Testis (tissue), 3 donors: ENCODE results near the gene RANBP3. TPM values are rescaled to one million over a fixed set of nuclear protein-coding genes. Genes with fewer than 3 reads are reported as not detected.

ENCODE experiments used
- DNase-seq: peaks from one replicate; pipeline ENCODE4 v3.0.0-alpha.2; 2019
- H3K27ac ChIP-seq, 2 donors: fragments of 200-600 bp; sonication (generic); one replicate each; pipeline ENCODE4 v1.5.1; 2019
- H3K27me3 ChIP-seq: fragments of 200-600 bp; sonication (generic); one replicate; pipeline ENCODE4 v1.5.1; 2019
- H3K36me3 ChIP-seq: fragments of 200-600 bp; sonication (generic); one replicate; pipeline ENCODE4 v1.5.1; 2017; ENCODE audit warnings: low read depth; ENCODE audit errors: missing control alignments
- H3K4me1 ChIP-seq: fragments of 200-600 bp; sonication (generic); one replicate; pipeline ENCODE4 v1.5.1; 2019
- H3K4me3 ChIP-seq, 2 donors: fragments of 200-600 bp; sonication (generic); one replicate each; pipeline ENCODE4 v1.5.1; 2017 to 2019
- H3K9me3 ChIP-seq: fragments of 200-600 bp; sonication (generic); one replicate; pipeline ENCODE4 v1.5.1; 2017
- POLR2A ChIP-seq: fragments of 450-650 bp; IDR thresholded peaks from one replicate; pipeline ENCODE4 v1.6.1; 2017; ENCODE audit warnings: antibody characterized with exemption, mild to moderate bottlenecking, moderate library complexity
- WGBS, 2 donors: methylation state at CpG; one replicate each; pipeline ENCODE4 v1.1.5; 2018; 5-methylcytosine and 5-hydroxymethylcytosine counted together
- intact Hi-C: fragments of 100-400 bp; cut with DNase I; formaldehyde crosslinking; loops from one replicate; pipeline ENCODE4 v1.15.1; 2023; ENCODE audit warnings: low total_unique reads
- polyA plus RNA-seq: library from polyadenylated mRNA; stranded (reverse); fragments of 350-450 nt; fragmentation: Illumina TruSeq; extraction: RNeasy Lipid Tissue Mini Kit (QIAGEN cat#74804); gene quantifications from one replicate; pipeline ENCODE4 v1.2.3, GENCODE V29; 2014; ENCODE audit warnings: low read depth, low replicate concordance; ENCODE audit not compliant: insufficient read depth
- total RNA-seq, 2 donors: library from RNA; depleted of rRNA; stranded (reverse); fragments of >200 nt; gene quantifications; one replicate each; pipeline ENCODE4 v1.2.3, GENCODE V29; 2016
- TF ChIP-seq, protein P1 (sequence below), 3 experiments: fragments of 450-650 bp in 2 of 3; fragments of 200-600 bp in 1 of 3; sonication (generic) in 1 of 3; IDR thresholded peaks; one replicate each; pipeline ENCODE4 v1.5.1; 2016 to 2019; ENCODE audit warnings: antibody characterized with exemption in 3 of 3, mild to moderate bottlenecking in 2 of 3, moderate library complexity in 1 of 3

Gene RANBP3
- total and polyA plus RNA-seq, 3 donors from 2014 or later, result 142 to 148 (median 145) TPM

GRCh38 chr19:5894704-5895349 is 83.1 kb downstream of the RANBP3 start:
- H3K27ac ChIP-seq, result peak overlapping the region in 1 of 2 donors; percentile 19
- intact Hi-C loops, result no loop called here
- TF ChIP-seq, protein P1, sequence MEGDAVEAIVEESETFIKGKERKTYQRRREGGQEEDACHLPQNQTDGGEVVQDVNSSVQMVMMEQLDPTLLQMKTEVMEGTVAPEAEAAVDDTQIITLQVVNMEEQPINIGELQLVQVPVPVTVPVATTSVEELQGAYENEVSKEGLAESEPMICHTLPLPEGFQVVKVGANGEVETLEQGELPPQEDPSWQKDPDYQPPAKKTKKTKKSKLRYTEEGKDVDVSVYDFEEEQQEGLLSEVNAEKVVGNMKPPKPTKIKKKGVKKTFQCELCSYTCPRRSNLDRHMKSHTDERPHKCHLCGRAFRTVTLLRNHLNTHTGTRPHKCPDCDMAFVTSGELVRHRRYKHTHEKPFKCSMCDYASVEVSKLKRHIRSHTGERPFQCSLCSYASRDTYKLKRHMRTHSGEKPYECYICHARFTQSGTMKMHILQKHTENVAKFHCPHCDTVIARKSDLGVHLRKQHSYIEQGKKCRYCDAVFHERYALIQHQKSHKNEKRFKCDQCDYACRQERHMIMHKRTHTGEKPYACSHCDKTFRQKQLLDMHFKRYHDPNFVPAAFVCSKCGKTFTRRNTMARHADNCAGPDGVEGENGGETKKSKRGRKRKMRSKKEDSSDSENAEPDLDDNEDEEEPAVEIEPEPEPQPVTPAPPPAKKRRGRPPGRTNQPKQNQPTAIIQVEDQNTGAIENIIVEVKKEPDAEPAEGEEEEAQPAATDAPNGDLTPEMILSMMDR (IDR thresholded peaks at IDR 0.05), result no peak
- TF ChIP-seq POLR2A, result no peak
- H3K4me1 ChIP-seq, result peaks cover 18% of the 10 kb centered on the region
- 71 to 75% methylated on average over 14 to 28 of the region's 28 CpGs for WGBS, 2 donors
- no peaks in the 10 kb centered on the region for H3K9me3 ChIP-seq
- no peaks in the 10 kb centered on the region for H3K36me3 ChIP-seq
- no peaks in the 10 kb centered on the region for H3K27me3 ChIP-seq
- DNase-seq, result no peak
- no peak overlapping the region for H3K4me3 ChIP-seq

GRCh38 chr19:5893907-5894703 is 83.8 kb downstream of the RANBP3 start:
- intact Hi-C loops, result no loop called here
- WGBS, 2 donors, result 65 to 66% methylated on average over 23 to 28 of the region's 28 CpGs
- H3K36me3 ChIP-seq, result no peaks in the 10 kb centered on the region
- no peak overlapping the region for H3K4me3 ChIP-seq
- peak; percentile 81 for DNase-seq
- no peaks in the 10 kb centered on the region for H3K27me3 ChIP-seq
- TF ChIP-seq POLR2A, result no peak
- TF ChIP-seq, protein P1 (IDR thresholded peaks at IDR 0.05), result no peak
- H3K4me1 ChIP-seq, result peaks cover 18% of the 10 kb centered on the region
- peak overlapping the region in 1 of 2 donors; percentile 19 for H3K27ac ChIP-seq
- no peaks in the 10 kb centered on the region for H3K9me3 ChIP-seq

DNA sequence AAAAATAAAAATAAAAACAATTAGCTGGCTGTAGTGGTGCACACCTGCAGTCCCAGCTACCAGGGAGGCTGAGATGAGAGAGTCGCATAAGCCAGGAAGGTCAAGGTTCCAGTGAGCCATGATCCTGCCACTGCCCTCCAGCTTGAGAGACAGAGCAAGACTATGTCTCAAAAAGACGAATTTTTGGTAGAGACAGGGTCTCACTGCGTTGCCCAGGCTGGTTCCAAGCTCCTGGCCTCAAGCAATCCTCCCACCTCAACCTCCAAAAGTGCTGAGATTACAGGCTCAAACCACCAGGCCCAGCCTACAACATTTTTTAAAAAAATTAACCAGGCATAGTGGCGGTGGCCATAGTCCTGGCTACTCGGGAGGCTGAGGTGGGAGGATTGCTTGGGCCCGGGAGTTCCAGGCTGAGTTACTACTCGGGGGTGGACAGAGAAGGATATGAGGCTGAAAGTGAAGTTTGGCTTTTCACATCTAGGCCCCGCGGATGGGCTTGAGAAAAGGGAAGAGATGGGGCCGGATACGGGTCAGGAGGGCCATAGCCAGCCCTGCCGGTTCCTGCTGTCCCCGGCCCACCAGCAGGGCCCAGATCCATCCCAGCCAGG is 84.5 kb downstream of the RANBP3 start:
- no peak for DNase-seq
- Histone ChIP-seq H3K27me3 (no peaks in the 10 kb centered on the region), H3K9me3 (no peaks in the 10 kb centered on the region), H3K27ac (no peak overlapping the region), H3K36me3 (no peaks in the 10 kb centered on the region), H3K4me1 (peaks cover 18% of the 10 kb centered on the region), H3K4me3 (no peak overlapping the region)
- TF ChIP-seq POLR2A, result no peak
- TF ChIP-seq, protein P1 (IDR thresholded peaks at IDR 0.05), result no peak
- 63 to 64% methylated on average over 13 of the region's 13 CpGs for WGBS, 2 donors
- intact Hi-C loops, result no loop called here

DNA sequence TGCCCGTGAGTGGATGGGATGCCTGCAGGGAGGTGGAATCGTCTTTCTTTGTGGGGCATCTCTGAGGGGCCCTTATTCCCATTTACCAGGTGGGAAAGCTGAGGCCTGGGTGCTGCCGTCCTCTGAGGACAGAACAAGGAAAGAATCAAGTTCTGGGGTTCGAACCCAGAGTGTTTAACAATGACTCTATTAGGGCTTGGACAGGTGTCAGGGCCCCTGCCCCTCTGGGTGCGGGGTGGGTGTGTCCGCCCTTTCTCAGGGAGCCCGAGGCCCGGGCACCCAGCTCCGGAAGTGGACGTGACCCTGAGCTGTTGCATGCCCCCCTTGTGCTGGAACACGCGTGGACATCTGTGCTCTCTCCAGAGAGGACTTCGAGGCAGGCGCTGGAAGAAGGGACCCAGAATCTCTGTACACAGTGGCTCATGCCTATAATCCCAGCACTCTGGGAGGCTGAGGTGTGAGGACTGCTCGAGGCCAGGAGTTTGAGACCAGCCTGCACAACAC is 85.1 kb downstream of the RANBP3 start:
- Histone ChIP-seq H3K4me3 (no peak overlapping the region), H3K9me3 (no peaks in the 10 kb centered on the region), H3K27ac (no peak overlapping the region), H3K4me1 (peaks cover 18% of the 10 kb centered on the region), H3K27me3 (no peaks in the 10 kb centered on the region), H3K36me3 (no peaks in the 10 kb centered on the region)
- DNase-seq, result no peak
- TF ChIP-seq POLR2A, result no peak
- TF ChIP-seq, protein P1 (IDR thresholded peaks at IDR 0.05), result no peak
- 54 to 67% methylated on average over 4 to 15 of the region's 15 CpGs for WGBS, 2 donors
- intact Hi-C loops, result no loop called here
